Measurements from ENCODE around the gene MYOCD. TPM values are rescaled to one million over a fixed set of nuclear protein-coding genes. Genes with fewer than 3 reads are reported as not detected.

The MYOCD gene
- polyA plus RNA-seq, 2 of the 4 experiments (the other 2 are of a cell fraction), result 8.6 to 12.5 TPM

GRCh38 chr17:12765548-12765947 lies 99.9 kb downstream of the MYOCD start:
- Histone ChIP-seq H3K4me1 (peaks cover 12% of the 10 kb centered on the region), H3K9me3 (no peaks in the 10 kb centered on the region), H3K4me3 (no peak overlapping the region), H3K27ac (no peak overlapping the region), H3K4me2 (peak overlapping the region; percentile 29; the same call in 1 of the 3 replicates)
- TF ChIP-seq ZNF302 (CRISPR knock-in tag; IDR thresholded peaks at IDR 0.05), result no peak
- peak; percentile 75 for TF ChIP-seq FOSL2 (IDR thresholded peaks at IDR 0.05)
- TF ChIP-seq FOSL2 (CRISPR knock-in tag; IDR thresholded peaks at IDR 0.05), result peak; percentile 86
- peak; percentile 41; the same call in 1 of the 2 replicates for TF ChIP-seq JUNB (IDR thresholded peaks at IDR 0.05)
- no peak for TF ChIP-seq FOSB (CRISPR knock-in tag; IDR thresholded peaks at IDR 0.05)
- POLR2A ChIA-PET, result interaction anchor here (0.5 to 0.6 kb wide), 2 partner anchors 98 to 207 kb away, joined by 3 to 5 read pairs; no protein-coding TSS in a partner anchor
- ATAC-seq (peak; percentile 88 to 91), FAIRE-seq (peak; percentile 28), DNase-seq (ENCODE audit: low read depth in 1 of 2, low spot score in 1 of 2) (peak; percentile 55 to 74)
- CTCF ChIA-PET, result interaction anchor here (0.6 to 0.9 kb wide), 3 partner anchors 28 to 188 kb away, joined by 3 to 4 read pairs (median 3); no protein-coding TSS in a partner anchor
- 8% methylated on average over 6 of the region's 6 CpGs for WGBS (ENCODE audit: missing lambda C conversion rate)

GRCh38 chr17:12768255-12768654 lies 102.6 kb downstream of the MYOCD start:
- 36% methylated on average over 4 of the region's 4 CpGs for WGBS (ENCODE audit: missing lambda C conversion rate)
- ChIA-PET CTCF (interaction anchor here (1.2 kb wide), 2 partner anchors 21 to 26 kb away, joined by 3 to 4 read pairs; no protein-coding TSS in a partner anchor), POLR2A (no interaction called here)
- no peak for TF ChIP-seq USF2 (IDR thresholded peaks at IDR 0.05)
- no peak for TF ChIP-seq TP53 (CRISPR knock-in tag; IDR thresholded peaks at IDR 0.05)
- no peak for TF ChIP-seq JUNB (IDR thresholded peaks at IDR 0.05)
- Histone ChIP-seq H3K4me1 (peaks cover 12% of the 10 kb centered on the region), H3K9me3 (no peaks in the 10 kb centered on the region), H3K4me3 (no peak overlapping the region), H3K4me2 (no peak overlapping the region), H3K27ac (no peak overlapping the region)
- FAIRE-seq (no peak), DNase-seq (ENCODE audit: low read depth in 1 of 2, low spot score in 1 of 2) (no peak), ATAC-seq (no peak)

GRCh38 chr17:12769981-12770380 lies 104.3 kb downstream of the MYOCD start:
- H3K4me2 ChIP-seq, result no peak overlapping the region
- no peak overlapping the region for H3K27ac ChIP-seq
- FAIRE-seq (no peak), DNase-seq (ENCODE audit: low read depth in 1 of 2, low spot score in 1 of 2) (no peak), ATAC-seq (no peak)
- ChIA-PET POLR2A (no interaction called here), CTCF (interaction anchor here (0.7 kb wide), 1 partner anchor 39 kb away, joined by 3 read pairs; no protein-coding TSS in a partner anchor)
- 74% methylated on average over 6 of the region's 6 CpGs for WGBS (ENCODE audit: missing lambda C conversion rate)
- H3K9me3 ChIP-seq, result no peaks in the 10 kb centered on the region
- H3K4me3 ChIP-seq, result no peak overlapping the region
- peaks cover 11% of the 10 kb centered on the region for H3K4me1 ChIP-seq
- TF ChIP-seq BCL3 (IDR thresholded peaks at IDR 0.05) (no peak), HEYL (CRISPR knock-in tag; IDR thresholded peaks at IDR 0.05) (no peak), SMC3 (IDR thresholded peaks at IDR 0.05) (no peak), REST (IDR thresholded peaks at IDR 0.05) (no peak), MAZ (IDR thresholded peaks at IDR 0.05; ENCODE audit: borderline replicate concordance, low read depth, low read length) (no peak), CHD4 (IDR thresholded peaks at IDR 0.05; ENCODE audit: borderline replicate concordance) (no peak), ZNF302 (CRISPR knock-in tag; IDR thresholded peaks at IDR 0.05) (no peak), RARB (CRISPR knock-in tag; IDR thresholded peaks at IDR 0.05) (no peak), ZSCAN20 (CRISPR knock-in tag; IDR thresholded peaks at IDR 0.05) (no peak), HMGXB4 (CRISPR knock-in tag; IDR thresholded peaks at IDR 0.05; ENCODE audit: borderline replicate concordance) (no peak), HDAC2 (IDR thresholded peaks at IDR 0.05) (no peak), RCOR1 (IDR thresholded peaks at IDR 0.05; ENCODE audit: low read depth, low read length) (no peak), HOXB13 (CRISPR knock-in tag; IDR thresholded peaks at IDR 0.05; ENCODE audit: low read depth) (no peak), NPAS2 (CRISPR knock-in tag; IDR thresholded peaks at IDR 0.05; ENCODE audit: borderline replicate concordance) (no peak), NR3C1 (IDR thresholded peaks at IDR 0.05) (no peak), HES2 (IDR thresholded peaks at IDR 0.05) (no peak), NFE2L2 (conservative IDR thresholded peaks at IDR 0.05; ENCODE audit: low read length) (no peak), CTCF (IDR thresholded peaks at IDR 0.05) (no peak), MAX (IDR thresholded peaks at IDR 0.05) (no peak)

All from A549 (cell line).